HepG2 (cell line): ENCODE data around the gene GNG12. TPM values are rescaled to one million over a fixed set of nuclear protein-coding genes. Genes with fewer than 3 reads are reported as not detected.

ENCODE experiments used
- ATAC-seq: fragments of 200-7000 bp; cut with Tn5 transposase; 3 replicates; pipeline ENCODE4 v1.9.1; 2020; ENCODE audit warnings: mild to moderate bottlenecking, moderate library complexity
- BruUV-seq: library from RNA; stranded (reverse); fragments of 400-500 nt; replicated peaks from 2 replicates; lab custom pipeline; 2021; lab: Mats Ljungman, UMichigan
- CTCF ChIA-PET: fragments of 300-600 bp; formaldehyde crosslinking; extraction: SDS; loops from one replicate; lab custom pipeline; 2021; ENCODE audit warnings: low total read pairs, inconsistent platforms, low intra/inter-chr PET ratio; lab: Yijun Ruan, JAX
- POLR2A ChIA-PET: fragments of 350-600 bp; sonication (Branson Sonifier 250); formaldehyde crosslinking; loops from one replicate; lab custom pipeline; 2020; ENCODE audit warnings: antibody characterized with exemption, inconsistent platforms; lab: Yijun Ruan, JAX
- DNase-seq: peaks from one replicate; pipeline ENCODE4 v3.0.0-alpha.2; 2015; ENCODE audit warnings: low spot score
- FAIRE-seq: peaks from 3 replicates; lab custom pipeline; 2011; peaks lifted over from hg19 to GRCh38; lab: Jason Lieb, UNC
- H2AFZ ChIP-seq: one replicate; pipeline ENCODE4 v1.6.1; 2011; ENCODE audit warnings: low read length, inconsistent platforms
- H3K27ac ChIP-seq: fragments of 300-600 bp; 3 replicates; pipeline ENCODE4 v1.8.0; 2011; ENCODE audit warnings: mixed run types, mild to moderate bottlenecking, mixed read lengths, low read length, inconsistent platforms; ENCODE audit not compliant: insufficient read depth; ENCODE audit errors: extremely low read length
- H3K27me3 ChIP-seq, 2 experiments: fragments of 200-600 bp in 1 of 2; 2 replicates in 1 of 2; 3 replicates in 1 of 2; pipeline versions ENCODE4 v1.6.0 to v1.8.0; 2011; ENCODE audit warnings: low read length in 2 of 2, mild to moderate bottlenecking in 2 of 2, moderate library complexity in 2 of 2, inconsistent platforms in 1 of 2; ENCODE audit not compliant: insufficient read depth in 2 of 2, control insufficient read depth in 1 of 2
- H3K36me3 ChIP-seq, 2 experiments: fragments of 200-600 bp in 1 of 2; replicated peaks in 1 of 2; 2 replicates in 1 of 2; 3 replicates in 1 of 2; pipeline versions ENCODE4 v1.5.1 to v1.8.0; 2011; ENCODE audit warnings: low read length in 2 of 2, inconsistent platforms in 1 of 2; ENCODE audit not compliant: insufficient read depth in 2 of 2, control insufficient read depth in 1 of 2
- H3K4me1 ChIP-seq: 2 replicates; pipeline ENCODE4 v1.5.1; 2012; ENCODE audit warnings: low read length, inconsistent platforms; ENCODE audit not compliant: insufficient read depth
- H3K4me2 ChIP-seq: 2 replicates; pipeline ENCODE4 v1.6.0; 2011; ENCODE audit warnings: low read depth, low read length, inconsistent platforms
- H3K4me3 ChIP-seq, 3 experiments: fragments of 200-600 bp in 1 of 3; sonication (generic), shearing (Covaris generic) in 1 of 3; replicated peaks in 1 of 3; 2 replicates each; pipeline ENCODE4 v1.5.1; 2011 to 2016; ENCODE audit warnings: low read length in 3 of 3, inconsistent platforms in 2 of 3, low read depth in 2 of 3, mild to moderate bottlenecking in 2 of 3, control low read depth in 1 of 3, mixed read lengths in 1 of 3; ENCODE audit not compliant: insufficient read depth in 1 of 3
- H3K79me2 ChIP-seq: one replicate; pipeline ENCODE4 v1.6.1; 2011; ENCODE audit warnings: low read length, inconsistent platforms; ENCODE audit not compliant: insufficient read depth
- H3K9ac ChIP-seq: 2 replicates; pipeline ENCODE4 v1.6.0; 2011; ENCODE audit warnings: mild to moderate bottlenecking, low read depth, low read length, inconsistent platforms; ENCODE audit not compliant: insufficient read depth
- H3K9me3 ChIP-seq: 2 replicates; pipeline ENCODE4 v1.5.1; 2012; ENCODE audit warnings: mild to moderate bottlenecking, low read length
- H4K20me1 ChIP-seq: 2 replicates; pipeline ENCODE4 v1.6.0; 2011; ENCODE audit warnings: inconsistent platforms, mild to moderate bottlenecking, low read length, moderate library complexity; ENCODE audit not compliant: insufficient read depth
- DMTF1 ChIP-seq: sonication (generic); formaldehyde crosslinking; IDR thresholded peaks from 2 replicates; pipeline ENCODE4 v1.4.0; 2020; ENCODE audit warnings: mild to moderate bottlenecking, missing genetic modification reagents
- ETS1 ChIP-seq: sonication (generic); formaldehyde crosslinking; IDR thresholded peaks from 2 replicates; pipeline ENCODE4 v1.4.0; 2020; ENCODE audit warnings: missing genetic modification reagents
- WGBS: methylation state at CpG from one replicate; pipeline ENCODE4 v1.1.6; 2017; ENCODE audit warnings: low lambda C conversion rate; 5-methylcytosine and 5-hydroxymethylcytosine counted together
- in situ Hi-C: cut with HindIII; loops from 2 replicates; pipeline ENCODE4 v1.10.0; 2017; ENCODE audit warnings: low pct_unique_long_range_greater_than_20kb; ENCODE audit not compliant: extremely low pct_ligation_motif_present
- intact Hi-C: fragments of 100-400 bp; cut with micrococcal nuclease; formaldehyde crosslinking; loops from one replicate; pipeline ENCODE4 v1.10.0; 2022; ENCODE audit not compliant: unreplicated experiment
- polyA plus RNA-seq, 8 experiments: library from polyadenylated mRNA; depleted of rRNA in 3 of 8; stranded (reverse) in 7 of 8; unstranded in 1 of 8; fragments of >200 nt; fragmentation: Illumina TruSeq in 4 of 8; extraction: Trizol in 4 of 8; gene quantifications; 2 replicates each; pipeline versions ENCODE4 v1.2.1 to v1.2.3, GENCODE V29; 2011 to 2016; ENCODE audit warnings: low read depth in 4 of 8, missing spikeins in 1 of 8, mixed read lengths in 1 of 8; ENCODE audit not compliant: insufficient read depth in 1 of 8
- total RNA-seq, 5 experiments: library from RNA; depleted of rRNA; stranded (reverse); fragments of >200 nt; fragmentation: Illumina TruSeq; extraction: Trizol; gene quantifications; 2 replicates each; pipeline ENCODE4 v1.2.3, GENCODE V29; 2016; ENCODE audit warnings: low read depth in 1 of 5

GNG12 gene
- total and polyA plus RNA-seq, 2 of the 13 experiments (the other 11 are each of a cell fraction or from before 2014, with no cell fraction given): 0.11 TPM

GRCh38 chr1:67835663-67836452 is 2.6 kb upstream of the GNG12 start:
- no peaks in the 10 kb centered on the region for H4K20me1 ChIP-seq
- H3K79me2 ChIP-seq: no peaks in the 10 kb centered on the region
- WGBS: 0% methylated on average over 3 of the region's 3 CpGs
- BruUV-seq: no TSS peak
- H2AFZ ChIP-seq: no peak overlapping the region
- ATAC-seq: no peak
- TF ChIP-seq DMTF1 (CRISPR knock-in tag) (no peak), ETS1 (CRISPR knock-in tag) (no peak)
- H3K36me3 ChIP-seq: no peaks in the 10 kb centered on the region
- H3K4me2 ChIP-seq: no peak overlapping the region
- POLR2A ChIA-PET: no interaction called here
- no peak overlapping the region for H3K4me3 ChIP-seq
- H3K27ac ChIP-seq: no peak overlapping the region
- H3K4me1 ChIP-seq: peaks cover 12% of the 10 kb centered on the region
- intact Hi-C loops: no loop called here
- H3K9ac ChIP-seq: no peak overlapping the region
- in situ Hi-C loops: no loop called here
- CTCF ChIA-PET: no interaction called here
- no peak for DNase-seq
- no peaks in the 10 kb centered on the region for H3K9me3 ChIP-seq
- H3K27me3 ChIP-seq: peaks cover 5 to 39% of the 10 kb centered on the region in 2 experiments
- FAIRE-seq: no peak
